Esophagus squamous epithelium (tissue), 5 donors: ENCODE data around the gene CSNK1G2. TPM values are rescaled to one million over a fixed set of nuclear protein-coding genes. Genes with fewer than 3 reads are reported as not detected.

Source experiments
- DNase-seq: peaks from one replicate; lab custom pipeline; 2025; lab: John Stamatoyannopoulos, UW
- H3K27ac ChIP-seq, 4 donors: fragments of 200-600 bp; sonication (generic); one replicate each; pipeline ENCODE4 v1.5.1; 2016 to 2019; ENCODE audit warnings: mild to moderate bottlenecking in 1 of 4
- H3K27me3 ChIP-seq, 4 donors: fragments of 200-600 bp; sonication (generic); 1 replicate in 3 of 4; 2 replicates in 1 of 4; pipeline versions ENCODE4 v1.5.1 to v1.6.0; 2017 to 2021; ENCODE audit warnings: antibody characterized with exemption in 1 of 4
- H3K36me3 ChIP-seq, 3 donors: fragments of 200-600 bp; sonication (generic); one replicate each; pipeline ENCODE4 v1.5.1; 2016 to 2019
- H3K4me1 ChIP-seq, 3 donors: fragments of 200-600 bp; sonication (generic); one replicate each; pipeline ENCODE4 v1.5.1; 2017 to 2019
- H3K4me3 ChIP-seq, 4 donors: fragments of 200-600 bp; sonication (generic); 1 replicate in 3 of 4; 2 replicates in 1 of 4; pipeline ENCODE4 v1.5.1; 2016 to 2019; ENCODE audit warnings: mild to moderate bottlenecking in 2 of 4, moderate library complexity in 1 of 4
- H3K9me3 ChIP-seq, 3 donors: fragments of 200-600 bp; sonication (generic); one replicate each; pipeline ENCODE4 v1.5.1; 2016 to 2019
- POLR2A ChIP-seq, 4 donors: fragments of 450-650 bp; IDR thresholded peaks; one replicate each; pipeline ENCODE4 v1.6.1; 2017; ENCODE audit warnings: antibody characterized with exemption in 4 of 4, mild to moderate bottlenecking in 4 of 4, moderate library complexity in 3 of 4
- WGBS, 2 donors: methylation state at CpG; one replicate each; pipeline ENCODE4 v1.1.5; 2018; 5-methylcytosine and 5-hydroxymethylcytosine counted together
- intact Hi-C: fragments of 100-400 bp; cut with DNase I; formaldehyde crosslinking; loops from one replicate; pipeline ENCODE4 v1.15.0; 2022
- total RNA-seq, 4 donors: library from RNA; depleted of rRNA; stranded (reverse); fragments of >200 nt; gene quantifications; one replicate each; pipeline ENCODE4 v1.1.0, GENCODE V29; 2016
- TF ChIP-seq, protein P1 (sequence below), 6 experiments: fragments of 450-650 bp in 4 of 6; fragments of 200-600 bp in 2 of 6; sonication (generic) in 2 of 6; IDR thresholded peaks; one replicate each; pipeline ENCODE4 v1.5.1; 2016 to 2019; ENCODE audit warnings: antibody characterized with exemption in 6 of 6, mild to moderate bottlenecking in 4 of 6, moderate library complexity in 4 of 6
- donor health status: DM: yes; HTN: yes; CAD: no.

Gene CSNK1G2
- total RNA-seq, 4 donors from 2014 or later: 40.4 to 68.9 (median 60.3) TPM

DNA sequence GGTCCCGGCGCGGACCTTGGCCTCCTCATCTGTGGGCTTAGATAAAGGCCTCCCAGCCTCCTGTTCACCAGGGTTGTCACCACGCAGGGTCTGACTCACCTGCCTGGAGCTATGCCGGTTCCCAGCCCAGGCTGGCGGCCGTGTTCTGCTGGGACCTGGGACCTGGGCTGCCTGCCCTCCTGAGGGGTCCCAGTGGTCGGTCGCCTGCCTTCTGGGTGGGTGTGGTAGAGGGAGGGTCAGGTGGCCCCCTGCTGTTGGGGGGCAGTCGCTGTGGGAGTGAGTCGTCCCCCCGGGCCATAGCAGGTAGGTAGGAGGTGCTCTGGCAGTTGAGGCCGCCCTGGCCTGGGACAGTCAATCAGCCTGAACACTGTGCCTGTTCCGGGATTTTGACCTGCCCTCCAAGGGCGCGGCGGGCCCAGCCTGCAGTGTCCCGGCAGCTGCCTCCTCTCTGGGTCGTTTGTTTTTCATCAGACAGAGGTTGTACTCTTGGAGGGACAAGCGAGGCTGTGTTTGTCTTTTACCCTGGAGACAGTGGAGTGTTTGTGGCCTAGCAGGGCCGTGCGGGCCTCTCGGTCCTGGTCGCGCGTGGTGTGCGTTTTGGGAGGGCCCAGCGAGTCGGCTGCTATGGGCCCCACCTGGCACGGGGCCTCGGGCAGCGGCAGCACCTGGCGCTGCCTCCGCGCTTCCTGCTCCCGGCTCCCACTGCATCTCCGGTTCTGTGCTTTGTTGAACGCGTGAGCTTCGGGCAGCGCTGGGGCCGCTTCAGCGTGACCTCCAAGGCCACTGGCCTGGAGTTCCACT is 33.2 kb upstream of the CSNK1G2 start:
- TF ChIP-seq POLR2A (IDR thresholded peaks at IDR 0.05): no peak
- TF ChIP-seq, protein P1, sequence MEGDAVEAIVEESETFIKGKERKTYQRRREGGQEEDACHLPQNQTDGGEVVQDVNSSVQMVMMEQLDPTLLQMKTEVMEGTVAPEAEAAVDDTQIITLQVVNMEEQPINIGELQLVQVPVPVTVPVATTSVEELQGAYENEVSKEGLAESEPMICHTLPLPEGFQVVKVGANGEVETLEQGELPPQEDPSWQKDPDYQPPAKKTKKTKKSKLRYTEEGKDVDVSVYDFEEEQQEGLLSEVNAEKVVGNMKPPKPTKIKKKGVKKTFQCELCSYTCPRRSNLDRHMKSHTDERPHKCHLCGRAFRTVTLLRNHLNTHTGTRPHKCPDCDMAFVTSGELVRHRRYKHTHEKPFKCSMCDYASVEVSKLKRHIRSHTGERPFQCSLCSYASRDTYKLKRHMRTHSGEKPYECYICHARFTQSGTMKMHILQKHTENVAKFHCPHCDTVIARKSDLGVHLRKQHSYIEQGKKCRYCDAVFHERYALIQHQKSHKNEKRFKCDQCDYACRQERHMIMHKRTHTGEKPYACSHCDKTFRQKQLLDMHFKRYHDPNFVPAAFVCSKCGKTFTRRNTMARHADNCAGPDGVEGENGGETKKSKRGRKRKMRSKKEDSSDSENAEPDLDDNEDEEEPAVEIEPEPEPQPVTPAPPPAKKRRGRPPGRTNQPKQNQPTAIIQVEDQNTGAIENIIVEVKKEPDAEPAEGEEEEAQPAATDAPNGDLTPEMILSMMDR (IDR thresholded peaks at IDR 0.05): no peak
- Histone ChIP-seq H3K27me3 (no peaks in the 10 kb centered on the region), H3K27ac (peak overlapping the region; percentile 82 to 97 (median 88)), H3K9me3 (no peaks in the 10 kb centered on the region), H3K4me1 (peaks cover 43 to 94% (median 51%) of the 10 kb centered on the region in 3 donors), H3K4me3 (peak overlapping the region; percentile 22 to 60 (median 40)), H3K36me3 (peaks cover 7 to 11% (median 10%) of the 10 kb centered on the region in 3 donors)
- no peak for DNase-seq
- intact Hi-C loops: no loop called here
- whole genome bisulfite sequencing, 2 donors: 71 to 74% methylated on average over 4 to 13 of the region's 43 CpGs

GRCh38 chr19:1908364-1908678 is 32.7 kb upstream of the CSNK1G2 start:
- Histone ChIP-seq H3K27ac (peak overlapping the region; percentile 82 to 97 (median 88)), H3K4me1 (peaks cover 47 to 95% (median 50%) of the 10 kb centered on the region in 3 donors), H3K4me3 (peak overlapping the region; percentile 22 to 60 (median 40)), H3K9me3 (no peaks in the 10 kb centered on the region), H3K36me3 (peaks cover 10 to 16% (median 15%) of the 10 kb centered on the region in 3 donors), H3K27me3 (no peaks in the 10 kb centered on the region)
- TF ChIP-seq, protein P1 (IDR thresholded peaks at IDR 0.05): no peak
- no peak for TF ChIP-seq POLR2A (IDR thresholded peaks at IDR 0.05)
- intact Hi-C loops: no loop called here
- 40 to 68% methylated on average over 2 of the region's 13 CpGs for WGBS, 2 donors
- DNase-seq: no peak

DNA sequence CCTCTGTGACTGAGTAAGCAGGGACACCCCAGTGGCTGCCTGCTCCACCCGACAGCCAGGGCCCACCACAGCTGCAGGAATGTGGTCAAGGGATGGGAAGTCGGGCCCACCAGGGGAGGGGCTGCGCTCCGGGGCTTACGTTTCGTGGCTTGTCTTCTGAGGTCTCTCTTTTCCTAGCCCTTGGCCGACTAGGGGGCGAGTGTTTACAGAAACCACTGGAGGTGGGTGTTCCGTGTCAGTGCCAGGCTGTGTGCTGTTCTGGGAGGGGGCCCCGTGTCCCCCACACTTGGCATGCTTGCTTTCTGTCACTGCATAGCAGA is 31.3 kb upstream of the CSNK1G2 start:
- intact Hi-C loops: loop anchor here (10.0 kb wide), 1 partner anchor 165 kb away; no protein-coding TSS in a partner anchor
- 77 to 79% methylated on average over 5 to 9 of the region's 10 CpGs for WGBS, 2 donors
- H3K4me1 ChIP-seq: peaks cover 53 to 96% (median 55%) of the 10 kb centered on the region in 3 donors
- no peak for DNase-seq
- no peak for TF ChIP-seq POLR2A (IDR thresholded peaks at IDR 0.05)
- TF ChIP-seq, protein P1 (IDR thresholded peaks at IDR 0.05): no peak
- H3K36me3 ChIP-seq: peaks cover 10 to 23% (median 18%) of the 10 kb centered on the region in 3 donors
- no peaks in the 10 kb centered on the region for H3K9me3 ChIP-seq
- no peaks in the 10 kb centered on the region for H3K27me3 ChIP-seq
- no peak overlapping the region for H3K4me3 ChIP-seq
- peak overlapping the region in 3 of 4 donors; percentile 10 to 97 (median 89) for H3K27ac ChIP-seq

DNA sequence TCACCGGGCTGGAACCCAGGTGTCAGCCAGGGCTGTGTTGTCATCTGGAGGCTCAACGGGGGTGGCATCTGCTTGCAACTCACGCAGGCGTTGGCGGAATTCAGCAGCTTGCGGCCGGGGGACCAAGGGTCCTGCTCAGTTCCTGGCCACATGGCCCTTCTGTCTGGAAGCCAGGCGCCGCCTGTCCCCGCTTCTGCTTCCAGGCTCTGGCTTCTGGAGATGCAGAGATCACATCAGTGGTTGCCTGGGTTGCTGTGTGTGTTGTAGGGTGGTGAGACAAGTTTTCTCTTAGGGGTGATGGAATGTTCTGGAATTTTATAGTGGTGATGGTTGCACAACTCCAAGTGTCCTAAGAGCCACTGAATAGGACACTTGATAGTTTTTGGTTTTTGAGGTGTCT is 30.8 kb upstream of the CSNK1G2 start:
- DNase-seq: no peak
- Histone ChIP-seq H3K9me3 (no peaks in the 10 kb centered on the region), H3K27ac (peak overlapping the region in 1 of 4 donors; percentile 97), H3K4me3 (no peak overlapping the region), H3K4me1 (peaks cover 53 to 96% (median 53%) of the 10 kb centered on the region in 3 donors), H3K36me3 (peaks cover 10 to 27% (median 18%) of the 10 kb centered on the region in 3 donors), H3K27me3 (no peaks in the 10 kb centered on the region)
- 87 to 100% methylated on average over 3 to 5 of the region's 10 CpGs for WGBS, 2 donors
- TF ChIP-seq, protein P1 (IDR thresholded peaks at IDR 0.05): no peak
- no peak for TF ChIP-seq POLR2A (IDR thresholded peaks at IDR 0.05)
- intact Hi-C loops: loop anchor here (10.0 kb wide), 1 partner anchor 165 kb away; no protein-coding TSS in a partner anchor

DNA sequence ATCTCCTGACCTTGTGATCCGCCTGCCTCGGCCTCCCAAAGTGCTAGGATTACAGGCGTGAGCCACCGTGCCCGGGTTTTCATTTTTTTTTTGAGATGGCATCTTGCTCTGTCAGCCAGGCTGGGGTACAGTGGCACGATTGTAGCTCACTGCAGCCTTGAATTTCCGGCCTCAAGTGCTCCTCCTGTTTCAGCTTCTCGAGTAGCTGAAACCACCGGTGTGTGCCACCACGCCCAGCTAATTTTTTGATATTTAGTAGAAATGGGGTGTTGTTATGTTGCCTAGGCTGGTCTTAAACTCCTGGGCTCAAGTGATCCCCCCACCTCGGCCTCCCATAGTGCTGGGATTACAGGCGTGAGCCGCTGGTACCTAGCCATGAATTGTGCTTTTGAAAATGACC is 29.9 kb upstream of the CSNK1G2 start:
- H3K4me1 ChIP-seq: peaks cover 48 to 90% (median 49%) of the 10 kb centered on the region in 3 donors
- H3K4me3 ChIP-seq: no peak overlapping the region
- peaks cover 10 to 33% (median 18%) of the 10 kb centered on the region in 3 donors for H3K36me3 ChIP-seq
- DNase-seq: no peak
- no peak for TF ChIP-seq POLR2A (IDR thresholded peaks at IDR 0.05)
- TF ChIP-seq, protein P1 (IDR thresholded peaks at IDR 0.05): no peak
- peak overlapping the region in 1 of 4 donors; percentile 57 for H3K27ac ChIP-seq
- no peaks in the 10 kb centered on the region for H3K9me3 ChIP-seq
- intact Hi-C loops: loop anchor here (10.0 kb wide), 1 partner anchor 164 kb away; no protein-coding TSS in a partner anchor
- H3K27me3 ChIP-seq: no peaks in the 10 kb centered on the region
- 93 to 96% methylated on average over 9 to 12 of the region's 13 CpGs for WGBS, 2 donors
